ENCODE data around the gene SHISA6. TPM values are rescaled to one million over a fixed set of nuclear protein-coding genes. Genes with fewer than 3 reads are reported as not detected.

The SHISA6 gene
- polyA plus RNA-seq, 1 donor (not counting 4 experiments of a cell fraction or from before 2014, with no cell fraction given): 2.2 TPM

- Histone ChIP-seq H3K4me1 (ENCODE audit: control insufficient read depth, extremely low read depth, insufficient read depth, low read length) (no peaks in the 10 kb centered on the region), H3K9me1 (ENCODE audit: control insufficient read depth, extremely low read depth, insufficient read depth, low read length) (no peaks in the 10 kb centered on the region), H3K9me3 (ENCODE audit: control insufficient read depth, low read depth, low read length) (no peaks in the 10 kb centered on the region), H3K27me3 (ENCODE audit: control insufficient read depth, extremely low read depth, insufficient read depth, low read length) (no peaks in the 10 kb centered on the region), H3K36me3 (ENCODE audit: control insufficient read depth in 2 of 2, extremely low read depth in 1 of 2, insufficient read depth in 2 of 2, low read length in 2 of 2) (no peaks in the 10 kb centered on the region), H3K9ac (ENCODE audit: control insufficient read depth, extremely low read depth, insufficient read depth, low read length) (no peak overlapping the region), H3K4me3 (ENCODE audit: control insufficient read depth in 2 of 3, extremely low read depth in 1 of 3, insufficient read depth in 2 of 3, low read depth in 1 of 3, low read length in 3 of 3) (no peak overlapping the region), H2AFZ (ENCODE audit: control insufficient read depth, low read length) (no peak overlapping the region), H3K27ac (ENCODE audit: control insufficient read depth, insufficient read depth, low read length) (no peak overlapping the region), H4K20me1 (ENCODE audit: control insufficient read depth, extremely low read depth, insufficient read depth, low read length) (no peaks in the 10 kb centered on the region), H3K79me2 (ENCODE audit: control insufficient read depth, insufficient read depth, low read length) (no peaks in the 10 kb centered on the region), H3K4me2 (ENCODE audit: control insufficient read depth, extremely low read depth, insufficient read depth, low read depth, low read length) (no peak overlapping the region)
- dilution Hi-C loops (cut with MboI; ENCODE audit: extremely low pct_ligation_motif_present, low sequenced_read_pairs): no loop called here
- DNase-seq (ENCODE audit: low read depth, low spot score) (no peak), FAIRE-seq (no peak)
- TF ChIP-seq EZH2 (IDR thresholded peaks at IDR 0.05; ENCODE audit: low read length) (no peak), CTCF (optimal IDR thresholded peaks at IDR 0.05 in 1 of 3, IDR thresholded peaks at IDR 0.05 in 1 of 3, conservative IDR thresholded peaks at IDR 0.05 in 1 of 3; ENCODE audit: extremely low read depth in 1 of 3, insufficient read depth in 2 of 3, low read length in 3 of 3) (no peak)
These were observed 307.4 kb downstream of the SHISA6 start for GRCh38 chr17:11548398-11548797.

GRCh38 chr17:11550431-11550830 lies 309.4 kb downstream of the SHISA6 start:
- dilution Hi-C loops (cut with MboI; ENCODE audit: extremely low pct_ligation_motif_present, low sequenced_read_pairs): no loop called here
- no peak overlapping the region for H2AFZ ChIP-seq (ENCODE audit: control insufficient read depth, low read length)
- H4K20me1 ChIP-seq (ENCODE audit: control insufficient read depth, extremely low read depth, insufficient read depth, low read length): no peaks in the 10 kb centered on the region
- TF ChIP-seq CTCF (optimal IDR thresholded peaks at IDR 0.05 in 1 of 3, IDR thresholded peaks at IDR 0.05 in 1 of 3, conservative IDR thresholded peaks at IDR 0.05 in 1 of 3; ENCODE audit: extremely low read depth in 1 of 3, insufficient read depth in 2 of 3, low read length in 3 of 3): no peak
- TF ChIP-seq EZH2 (IDR thresholded peaks at IDR 0.05; ENCODE audit: low read length): no peak
- no peaks in the 10 kb centered on the region for H3K27me3 ChIP-seq (ENCODE audit: control insufficient read depth, extremely low read depth, insufficient read depth, low read length)
- no peaks in the 10 kb centered on the region for H3K9me3 ChIP-seq (ENCODE audit: control insufficient read depth, low read depth, low read length)
- no peak overlapping the region for H3K27ac ChIP-seq (ENCODE audit: control insufficient read depth, insufficient read depth, low read length)
- no peaks in the 10 kb centered on the region for H3K4me1 ChIP-seq (ENCODE audit: control insufficient read depth, extremely low read depth, insufficient read depth, low read length)
- H3K36me3 ChIP-seq (ENCODE audit: control insufficient read depth in 2 of 2, extremely low read depth in 1 of 2, insufficient read depth in 2 of 2, low read length in 2 of 2): no peaks in the 10 kb centered on the region
- DNase-seq (ENCODE audit: low read depth, low spot score) (no peak), FAIRE-seq (no peak)
- no peak overlapping the region for H3K9ac ChIP-seq (ENCODE audit: control insufficient read depth, extremely low read depth, insufficient read depth, low read length)
- H3K4me2 ChIP-seq (ENCODE audit: control insufficient read depth, extremely low read depth, insufficient read depth, low read depth, low read length): no peak overlapping the region
- H3K9me1 ChIP-seq (ENCODE audit: control insufficient read depth, extremely low read depth, insufficient read depth, low read length): no peaks in the 10 kb centered on the region
- no peak overlapping the region for H3K4me3 ChIP-seq (ENCODE audit: control insufficient read depth in 2 of 3, extremely low read depth in 1 of 3, insufficient read depth in 2 of 3, low read depth in 1 of 3, low read length in 3 of 3)
- no peaks in the 10 kb centered on the region for H3K79me2 ChIP-seq (ENCODE audit: control insufficient read depth, insufficient read depth, low read length)
